Peyer's patch (tissue), 4 donors: ENCODE results near the gene TARP.

Experiments used
- POLR2A ChIP-seq, 2 donors: fragments of 450-650 bp; IDR thresholded peaks; one replicate each; pipeline ENCODE4 v1.5.1; 2017; ENCODE audit warnings: antibody characterized with exemption in 2 of 2, mild to moderate bottlenecking in 2 of 2, moderate library complexity in 2 of 2
- TF ChIP-seq, protein P1 (sequence below), 6 experiments: fragments of 450-650 bp in 4 of 6; fragments of 200-600 bp in 2 of 6; sonication (generic) in 1 of 6; IDR thresholded peaks; one replicate each; pipeline ENCODE4 v1.5.1; 2017 to 2019; ENCODE audit warnings: antibody characterized with exemption in 6 of 6, mild to moderate bottlenecking in 3 of 6, moderate library complexity in 1 of 6

DNA sequence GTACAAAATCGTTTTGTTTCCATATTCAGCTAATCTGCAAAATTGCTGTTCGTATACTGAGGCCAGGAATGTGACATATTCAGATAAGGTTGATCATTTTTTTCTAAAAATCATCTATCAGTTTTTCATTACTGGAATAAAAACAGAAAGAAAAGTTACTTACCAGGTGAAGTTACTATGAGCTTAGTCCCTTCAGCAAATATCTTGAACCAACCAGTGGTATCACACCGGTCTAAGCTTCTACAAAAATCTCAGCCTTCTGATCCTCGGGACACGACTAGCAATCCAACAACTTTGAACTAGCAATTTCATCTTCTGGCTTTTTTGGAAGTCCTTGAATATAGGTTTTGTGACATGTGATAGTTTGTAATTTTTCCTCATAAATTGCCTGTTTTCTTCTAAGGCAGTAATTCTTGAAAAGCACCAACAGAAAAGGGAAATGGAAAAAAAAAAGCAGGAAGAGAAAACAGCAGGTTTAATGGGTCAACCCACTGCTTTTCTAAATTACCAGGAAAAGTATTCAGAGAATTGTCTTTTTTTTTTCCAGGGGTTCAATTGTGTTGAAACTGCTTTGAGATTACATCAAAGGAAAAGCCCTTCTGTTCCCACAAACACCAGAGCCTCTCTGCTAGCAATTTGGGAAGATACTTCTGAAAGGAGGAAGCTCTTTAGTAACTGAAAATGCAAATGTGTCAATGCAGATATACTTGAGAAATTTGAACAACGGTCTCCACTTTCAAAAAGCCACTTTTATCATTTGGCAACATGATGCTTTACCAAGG is 2.9 kb upstream of the TARP start:
- no peak for TF ChIP-seq POLR2A (IDR thresholded peaks at IDR 0.05)
- TF ChIP-seq, protein P1, sequence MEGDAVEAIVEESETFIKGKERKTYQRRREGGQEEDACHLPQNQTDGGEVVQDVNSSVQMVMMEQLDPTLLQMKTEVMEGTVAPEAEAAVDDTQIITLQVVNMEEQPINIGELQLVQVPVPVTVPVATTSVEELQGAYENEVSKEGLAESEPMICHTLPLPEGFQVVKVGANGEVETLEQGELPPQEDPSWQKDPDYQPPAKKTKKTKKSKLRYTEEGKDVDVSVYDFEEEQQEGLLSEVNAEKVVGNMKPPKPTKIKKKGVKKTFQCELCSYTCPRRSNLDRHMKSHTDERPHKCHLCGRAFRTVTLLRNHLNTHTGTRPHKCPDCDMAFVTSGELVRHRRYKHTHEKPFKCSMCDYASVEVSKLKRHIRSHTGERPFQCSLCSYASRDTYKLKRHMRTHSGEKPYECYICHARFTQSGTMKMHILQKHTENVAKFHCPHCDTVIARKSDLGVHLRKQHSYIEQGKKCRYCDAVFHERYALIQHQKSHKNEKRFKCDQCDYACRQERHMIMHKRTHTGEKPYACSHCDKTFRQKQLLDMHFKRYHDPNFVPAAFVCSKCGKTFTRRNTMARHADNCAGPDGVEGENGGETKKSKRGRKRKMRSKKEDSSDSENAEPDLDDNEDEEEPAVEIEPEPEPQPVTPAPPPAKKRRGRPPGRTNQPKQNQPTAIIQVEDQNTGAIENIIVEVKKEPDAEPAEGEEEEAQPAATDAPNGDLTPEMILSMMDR (IDR thresholded peaks at IDR 0.05) = no peak
